GM12878 (cell line): ENCODE data around the gene BACE2. TPM values are rescaled to one million over a fixed set of nuclear protein-coding genes. Genes with fewer than 3 reads are reported as not detected.

Experiments
- ATAC-seq: fragments of 200-7000 bp; cut with Tn5 transposase; 3 replicates; pipeline ENCODE4 v1.9.1; 2020; ENCODE audit warnings: mild to moderate bottlenecking, moderate library complexity
- BruUV-seq: library from RNA; stranded (reverse); fragments of 400-500 nt; replicated peaks from 2 replicates; lab custom pipeline; 2021; lab: Mats Ljungman, UMichigan
- CTCF ChIA-PET: fragments of 300-600 bp; sonication (Branson Sonifier 250); formaldehyde crosslinking; extraction: SDS; loops from one replicate; lab custom pipeline; 2021; ENCODE audit warnings: inconsistent platforms; lab: Yijun Ruan, JAX
- POLR2A ChIA-PET: fragments of 350-600 bp; formaldehyde crosslinking; extraction: SDS; loops from one replicate; lab custom pipeline; 2021; ENCODE audit warnings: inconsistent platforms; lab: Charles Lee
- RAD21 ChIA-PET: fragments of 300-600 bp; sonication (Branson Sonifier 250); formaldehyde crosslinking; loops from one replicate; lab custom pipeline; 2023; ENCODE audit warnings: antibody characterized with exemption; ENCODE audit not compliant: unreplicated experiment; lab: Charles Lee
- SMC1A ChIA-PET: fragments of 300-600 bp; sonication (Branson Sonifier 250); formaldehyde crosslinking; loops from one replicate; lab custom pipeline; 2023; ENCODE audit not compliant: unreplicated experiment, uncharacterized antibody; lab: Charles Lee
- DNase-seq: peaks from one replicate; pipeline ENCODE4 v3.0.0-alpha.2; 2011; ENCODE audit warnings: low read depth, low spot score
- FAIRE-seq: peaks from 3 replicates; lab custom pipeline; 2011; peaks lifted over from hg19 to GRCh38; lab: Jason Lieb, UNC
- H2AFZ ChIP-seq: 2 replicates; pipeline ENCODE4 v1.6.0; 2011; ENCODE audit warnings: low read depth, low read length, control low read depth; ENCODE audit not compliant: control insufficient read depth
- H3K27ac ChIP-seq: 2 replicates; pipeline ENCODE4 v1.5.1; 2011; ENCODE audit warnings: control low read depth; ENCODE audit not compliant: control insufficient read depth, insufficient read depth
- H3K27me3 ChIP-seq, 2 experiments: replicated peaks in 1 of 2; 2 replicates each; pipeline versions ENCODE4 v1.6.0 to v1.6.1; 2011; ENCODE audit warnings: low read length in 1 of 2; ENCODE audit not compliant: control insufficient read depth in 2 of 2, insufficient read depth in 2 of 2
- H3K36me3 ChIP-seq, 2 experiments: 2 replicates each; pipeline ENCODE4 v1.5.1; 2011; ENCODE audit warnings: low read length in 1 of 2; ENCODE audit not compliant: control insufficient read depth in 2 of 2, insufficient read depth in 2 of 2
- H3K4me1 ChIP-seq: 2 replicates; pipeline ENCODE4 v1.6.1; 2011; ENCODE audit warnings: mild to moderate bottlenecking, low read length, moderate library complexity, mixed read lengths; ENCODE audit not compliant: control insufficient read depth, insufficient read depth
- H3K4me2 ChIP-seq: 2 replicates; pipeline ENCODE4 v1.6.0; 2011; ENCODE audit warnings: control low read depth; ENCODE audit not compliant: control insufficient read depth, insufficient read depth
- H3K4me3 ChIP-seq: fragments of 200-600 bp; sonication (generic); 2 replicates; pipeline ENCODE4 v1.5.1; 2016
- H3K79me2 ChIP-seq: 2 replicates; pipeline ENCODE4 v1.6.0; 2011; ENCODE audit warnings: low read length; ENCODE audit not compliant: control insufficient read depth, insufficient read depth
- H3K9ac ChIP-seq: 2 replicates; pipeline ENCODE4 v1.8.0; 2011; ENCODE audit warnings: low read length, control low read depth, mixed read lengths; ENCODE audit not compliant: control insufficient read depth, insufficient read depth
- H3K9me3 ChIP-seq: replicated peaks from 3 replicates; pipeline ENCODE4 v1.5.1; 2011; ENCODE audit warnings: mild to moderate bottlenecking, low read length; ENCODE audit not compliant: control insufficient read depth, insufficient read depth
- H4K20me1 ChIP-seq: 2 replicates; pipeline ENCODE4 v1.6.0; 2011; ENCODE audit not compliant: control insufficient read depth, insufficient read depth
- CBX3 ChIP-seq: fragments of 200-600 bp; sonication (generic); IDR thresholded peaks from 2 replicates; pipeline ENCODE4 v1.6.1; 2016; ENCODE audit warnings: low read depth, borderline replicate concordance
- CBX5 ChIP-seq: sonication (generic); IDR thresholded peaks from 2 replicates; pipeline ENCODE4 v1.6.1; 2016; ENCODE audit warnings: low read depth, moderate library complexity, mild to moderate bottlenecking, inconsistent platforms
- EGR1 ChIP-seq, 2 experiments: IDR thresholded peaks; 1 replicate in 1 of 2; 2 replicates in 1 of 2; pipeline ENCODE4 v1.6.1; 2011 to 2012; ENCODE audit warnings: low read depth in 2 of 2, low read length in 2 of 2, borderline replicate concordance in 1 of 2, mild to moderate bottlenecking in 1 of 2, moderate library complexity in 1 of 2
- IRF3 ChIP-seq: fragments of 450-650 bp; IDR thresholded peaks from 2 replicates; pipeline ENCODE4 v1.6.1; 2014; ENCODE audit warnings: mild to moderate bottlenecking
- PBX3 ChIP-seq: IDR thresholded peaks from 2 replicates; pipeline ENCODE4 v1.6.1; 2011; ENCODE audit warnings: mild to moderate bottlenecking, low read depth, low read length, moderate library complexity; ENCODE audit not compliant: insufficient replicate concordance
- PRDM15 ChIP-seq: fragments of 450-650 bp; formaldehyde crosslinking; IDR thresholded peaks from 2 replicates; pipeline ENCODE4 v1.4.0; 2020; ENCODE audit warnings: mild to moderate bottlenecking, moderate library complexity
- RBBP5 ChIP-seq: fragments of 200-600 bp; sonication (generic); conservative IDR thresholded peaks from 2 replicates; pipeline ENCODE4 v1.6.1; 2016
- RUNX3 ChIP-seq: IDR thresholded peaks from 2 replicates; pipeline ENCODE4 v1.6.1; 2012; ENCODE audit warnings: low read length, inconsistent platforms
- SMAD1 ChIP-seq: fragments of 450-650 bp; IDR thresholded peaks from 2 replicates; pipeline ENCODE4 v1.6.1; 2018; ENCODE audit warnings: mild to moderate bottlenecking, low read depth; ENCODE audit not compliant: partially characterized antibody
- YY1 ChIP-seq: IDR thresholded peaks from 2 replicates; pipeline ENCODE4 v1.6.1; 2011; ENCODE audit warnings: low read depth, mild to moderate bottlenecking, low read length
- ZNF384 ChIP-seq: IDR thresholded peaks from 2 replicates; pipeline ENCODE4 v1.6.1; 2012; ENCODE audit warnings: low read depth, mild to moderate bottlenecking, low read length, improper control_type of control experiment, borderline replicate concordance
- WGBS: methylation state at CpG from one replicate; pipeline ENCODE4 v1.1.6; 2016; ENCODE audit warnings: low lambda C conversion rate; ENCODE audit not compliant: insufficient replicate concordance, insufficient coverage; ENCODE audit errors: missing lambda C conversion rate; 5-methylcytosine and 5-hydroxymethylcytosine counted together
- in situ Hi-C: fragments of 300-500 bp; cut with MboI; formaldehyde crosslinking; loops from 9 replicates; pipeline ENCODE4 v1.14.3; 2018; ENCODE audit warnings: mixed read lengths
- intact Hi-C: fragments of 100-400 bp; cut with micrococcal nuclease; formaldehyde crosslinking; loops from one replicate; pipeline ENCODE4 v1.14.2; 2022; ENCODE audit not compliant: unreplicated experiment
- polyA plus RNA-seq, 11 experiments: library from polyadenylated mRNA; depleted of rRNA in 4 of 11; unstranded in 6 of 11; stranded (reverse) in 5 of 11; fragments of >200 nt; fragmentation: Nextera tagmentation in 4 of 11; fragmentation: Illumina TruSeq in 1 of 11; extraction: Ambion mirVana in 4 of 11; extraction: Trizol in 1 of 11; gene quantifications; 1 replicate in 1 of 11; 2 replicates in 10 of 11; pipeline versions ENCODE4 v1.2.1 to v1.2.3, GENCODE V29; 2011 to 2016; ENCODE audit warnings: inconsistent platforms in 2 of 11, missing spikeins in 2 of 11, low read depth in 1 of 11
- total RNA-seq, 4 experiments: library from RNA; depleted of rRNA in 3 of 4; stranded (reverse); fragments of >200 nt in 3 of 4; fragmentation: Illumina TruSeq in 1 of 4; extraction: Trizol in 1 of 4; gene quantifications; 2 replicates each; pipeline versions ENCODE4 v1.2.1 to v1.2.3, GENCODE V29; 2013 to 2021
- TF ChIP-seq, protein P1 (sequence below): fragments of 450-650 bp; IDR thresholded peaks from 2 replicates; pipeline ENCODE4 v1.6.1; 2018; ENCODE audit warnings: borderline replicate concordance, mild to moderate bottlenecking; ENCODE audit not compliant: partially characterized antibody

BACE2 gene
- total and polyA plus RNA-seq, 10 of the 15 experiments (the other 5 are each of a cell fraction or from before 2014, with no cell fraction given) = 0.04 to 0.69 (median 0.18) TPM; not detected in 5

- Histone ChIP-seq H3K36me3 (no peaks in the 10 kb centered on the region), H4K20me1 (no peaks in the 10 kb centered on the region), H3K9me3 (no peaks in the 10 kb centered on the region; the same call in 2 of the 3 replicates), H3K4me3 (no peak overlapping the region), H2AFZ (no peak overlapping the region), H3K27me3 (no peaks in the 10 kb centered on the region), H3K79me2 (no peaks in the 10 kb centered on the region), H3K4me2 (no peak overlapping the region), H3K4me1 (no peaks in the 10 kb centered on the region), H3K9ac (no peak overlapping the region), H3K27ac (no peak overlapping the region)
- intact Hi-C loops = no loop called here
- ATAC-seq (no peak), DNase-seq (no peak), FAIRE-seq (no peak)
- TF ChIP-seq EGR1 (IDR thresholded peaks at IDR 0.05; ENCODE audit: borderline replicate concordance in 1 of 2, low read depth in 2 of 2, low read length in 2 of 2) = no peak
- TF ChIP-seq CBX3 = no peak
- TF ChIP-seq IRF3 = no peak
- no peak for TF ChIP-seq YY1
- TF ChIP-seq SMAD1 = no peak
- TF ChIP-seq, protein P1, sequence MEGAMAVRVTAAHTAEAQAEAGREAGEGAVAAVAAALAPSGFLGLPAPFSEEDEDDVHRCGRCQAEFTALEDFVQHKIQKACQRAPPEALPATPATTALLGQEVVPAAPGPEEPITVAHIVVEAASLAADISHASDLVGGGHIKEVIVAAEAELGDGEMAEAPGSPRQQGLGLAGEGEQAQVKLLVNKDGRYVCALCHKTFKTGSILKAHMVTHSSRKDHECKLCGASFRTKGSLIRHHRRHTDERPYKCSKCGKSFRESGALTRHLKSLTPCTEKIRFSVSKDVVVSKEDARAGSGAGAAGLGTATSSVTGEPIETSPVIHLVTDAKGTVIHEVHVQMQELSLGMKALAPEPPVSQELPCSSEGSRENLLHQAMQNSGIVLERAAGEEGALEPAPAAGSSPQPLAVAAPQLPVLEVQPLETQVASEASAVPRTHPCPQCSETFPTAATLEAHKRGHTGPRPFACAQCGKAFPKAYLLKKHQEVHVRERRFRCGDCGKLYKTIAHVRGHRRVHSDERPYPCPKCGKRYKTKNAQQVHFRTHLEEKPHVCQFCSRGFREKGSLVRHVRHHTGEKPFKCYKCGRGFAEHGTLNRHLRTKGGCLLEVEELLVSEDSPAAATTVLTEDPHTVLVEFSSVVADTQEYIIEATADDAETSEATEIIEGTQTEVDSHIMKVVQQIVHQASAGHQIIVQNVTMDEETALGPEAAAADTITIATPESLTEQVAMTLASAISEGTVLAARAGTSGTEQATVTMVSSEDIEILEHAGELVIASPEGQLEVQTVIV = no peak
- TF ChIP-seq CBX5 = no peak
- no peak for TF ChIP-seq RBBP5
- TF ChIP-seq RUNX3 = no peak
- no peak for TF ChIP-seq PBX3
- no peak for TF ChIP-seq PRDM15 (CRISPR knock-in tag)
- no peak for TF ChIP-seq ZNF384
- CTCF ChIA-PET = interaction anchor here (0.7 kb wide), 1 partner anchor 10 kb away, joined by 3 read pairs; no protein-coding TSS in a partner anchor
- in situ Hi-C loops = no loop called here
- SMC1A ChIA-PET = no interaction called here
- 61% methylated on average over 6 of the region's 6 CpGs for WGBS
- RAD21 ChIA-PET = no interaction called here
- no TSS peak for BruUV-seq
- POLR2A ChIA-PET = no interaction called here
Observed at GRCh38 chr21:41149199-41149598, 18.8 kb upstream of the BACE2 start.
